GM12801 (cell line): ENCODE data around the gene CEP20.

Experiments
- CTCF ChIP-seq: IDR thresholded peaks from one replicate; pipeline ENCODE4 v1.5.1; 2011; ENCODE audit warnings: control low read depth; ENCODE audit not compliant: insufficient read length; ENCODE audit errors: extremely low read depth

Gene CEP20

GRCh38 chr16:15856182-15856581 lies 32.2 kb downstream of the CEP20 start:
- no peak for TF ChIP-seq CTCF

GRCh38 chr16:15855704-15856003 lies 32.7 kb downstream of the CEP20 start:
- no peak for TF ChIP-seq CTCF

- no peak for TF ChIP-seq CTCF
These were observed 33.3 kb downstream of the CEP20 start for GRCh38 chr16:15854906-15855703.

GRCh38 chr16:15854061-15854460 lies 34.3 kb downstream of the CEP20 start:
- no peak for TF ChIP-seq CTCF

- no peak for TF ChIP-seq CTCF
These were observed 35.4 kb downstream of the CEP20 start for GRCh38 chr16:15853021-15853420.

- no peak for TF ChIP-seq CTCF
These were observed 39.0 kb downstream of the CEP20 start for GRCh38 chr16:15849209-15849981.

- TF ChIP-seq CTCF: no peak
These were observed 40.7 kb downstream of the CEP20 start for GRCh38 chr16:15847611-15848175.
